OCI-LY3 (cell line): Measurements from ENCODE around the gene P2RX3.

Experiments
- EZH2phosphoT487 ChIP-seq: fragments of 200-600 bp; shearing (Covaris generic); IDR thresholded peaks from 2 replicates; pipeline ENCODE4 v1.6.1; 2018; ENCODE audit warnings: antibody characterized with exemption, mixed run types, low read depth
- TF ChIP-seq, protein P1 (sequence below): fragments of 200-600, 300-600 bp; sonication (generic); IDR thresholded peaks from 2 replicates; pipeline ENCODE4 v1.5.1; 2014; ENCODE audit warnings: antibody characterized with exemption, low read length, low read depth

- TF ChIP-seq, protein P1, sequence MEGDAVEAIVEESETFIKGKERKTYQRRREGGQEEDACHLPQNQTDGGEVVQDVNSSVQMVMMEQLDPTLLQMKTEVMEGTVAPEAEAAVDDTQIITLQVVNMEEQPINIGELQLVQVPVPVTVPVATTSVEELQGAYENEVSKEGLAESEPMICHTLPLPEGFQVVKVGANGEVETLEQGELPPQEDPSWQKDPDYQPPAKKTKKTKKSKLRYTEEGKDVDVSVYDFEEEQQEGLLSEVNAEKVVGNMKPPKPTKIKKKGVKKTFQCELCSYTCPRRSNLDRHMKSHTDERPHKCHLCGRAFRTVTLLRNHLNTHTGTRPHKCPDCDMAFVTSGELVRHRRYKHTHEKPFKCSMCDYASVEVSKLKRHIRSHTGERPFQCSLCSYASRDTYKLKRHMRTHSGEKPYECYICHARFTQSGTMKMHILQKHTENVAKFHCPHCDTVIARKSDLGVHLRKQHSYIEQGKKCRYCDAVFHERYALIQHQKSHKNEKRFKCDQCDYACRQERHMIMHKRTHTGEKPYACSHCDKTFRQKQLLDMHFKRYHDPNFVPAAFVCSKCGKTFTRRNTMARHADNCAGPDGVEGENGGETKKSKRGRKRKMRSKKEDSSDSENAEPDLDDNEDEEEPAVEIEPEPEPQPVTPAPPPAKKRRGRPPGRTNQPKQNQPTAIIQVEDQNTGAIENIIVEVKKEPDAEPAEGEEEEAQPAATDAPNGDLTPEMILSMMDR, result no peak
- no peak for TF ChIP-seq EZH2phosphoT487
Observed at GRCh38 chr11:57353852-57354251, 15.7 kb downstream of the P2RX3 start.
